ENCODE data around the gene NET1.
"Not testable (repeated sequence)": the region's sequence is repeated elsewhere in the genome, so short reads cannot be mapped to it uniquely, and the experiment has no call there.

The NET1 gene

GRCh38 chr10:5467207-5467535, 54.8 kb downstream of the NET1 start:
- DNase-seq = no peak

- DNase-seq = no peak
Measured at GRCh38 chr10:5467634-5468255, 55.4 kb downstream of the NET1 start.

GRCh38 chr10:5468262-5469106, 56.1 kb downstream of the NET1 start:
- no peak for DNase-seq

GRCh38 chr10:5469353-5470061, 57.1 kb downstream of the NET1 start:
- DNase-seq = no peak

- no peak for DNase-seq
Measured at GRCh38 chr10:5470062-5470751, 57.9 kb downstream of the NET1 start.

GRCh38 chr10:5474642-5475041, 62.3 kb downstream of the NET1 start:
- not testable (repeated sequence) for DNase-seq

GRCh38 chr10:5475088-5475487, 62.7 kb downstream of the NET1 start:
- DNase-seq = not testable (repeated sequence)

GRCh38 chr10:5475974-5476807, 63.8 kb downstream of the NET1 start:
- not testable (repeated sequence) for DNase-seq

- no peak for DNase-seq
Measured at GRCh38 chr10:5476918-5477525, 64.7 kb downstream of the NET1 start.

- no peak for DNase-seq
Measured at GRCh38 chr10:5477948-5478693, 65.8 kb downstream of the NET1 start.

- no peak for DNase-seq
Measured at GRCh38 chr10:5478694-5479305, 66.4 kb downstream of the NET1 start.

- no peak for DNase-seq
Measured at GRCh38 chr10:5479481-5480161, 67.3 kb downstream of the NET1 start.

- no peak for DNase-seq
Measured at GRCh38 chr10:5480162-5480941, 68.0 kb downstream of the NET1 start.

- no peak for DNase-seq
Measured at GRCh38 chr10:5481121-5481520, 68.8 kb downstream of the NET1 start.

- DNase-seq = no peak
Measured at GRCh38 chr10:5482016-5482415, 69.7 kb downstream of the NET1 start.

- DNase-seq = no peak
Measured at GRCh38 chr10:5484205-5484604, 71.8 kb downstream of the NET1 start.

GRCh38 chr10:5485290-5485689, 72.9 kb downstream of the NET1 start:
- DNase-seq = no peak

GRCh38 chr10:5485948-5486852, 73.8 kb downstream of the NET1 start:
- no peak for DNase-seq
